Thyroid gland (tissue), 4 donors: Measurements from ENCODE around the gene FLT3.
"Not testable (repeated sequence)": the region's sequence is repeated elsewhere in the genome, so short reads cannot be mapped to it uniquely, and the experiment has no call there.

Source experiments
- CTCF ChIP-seq, 6 experiments: fragments of 200-600 bp in 3 of 6; fragments of 450-650 bp in 3 of 6; sonication (generic) in 3 of 6; IDR thresholded peaks; one replicate each; pipeline ENCODE4 v1.5.1; 2016 to 2019; ENCODE audit warnings: antibody characterized with exemption in 6 of 6, mild to moderate bottlenecking in 2 of 6, inconsistent platforms in 1 of 6, moderate library complexity in 1 of 6
- POLR2A ChIP-seq, 2 donors: fragments of 450-650 bp; IDR thresholded peaks; one replicate each; pipeline ENCODE4 v1.6.1; 2017; ENCODE audit warnings: antibody characterized with exemption in 2 of 2, mild to moderate bottlenecking in 2 of 2, moderate library complexity in 1 of 2

- not testable (repeated sequence) for TF ChIP-seq CTCF, POLR2A (IDR thresholded peaks at IDR 0.05)
Observed at GRCh38 chr13:28077820-28078219, 22.6 kb downstream of the FLT3 start.
